ENCODE results near the gene PKD2L1.

The PKD2L1 gene

GRCh38 chr10:100349672-100350071 is 19.6 kb upstream of the PKD2L1 start:
- H3K27ac ChIP-seq, result no peak overlapping the region

DNA sequence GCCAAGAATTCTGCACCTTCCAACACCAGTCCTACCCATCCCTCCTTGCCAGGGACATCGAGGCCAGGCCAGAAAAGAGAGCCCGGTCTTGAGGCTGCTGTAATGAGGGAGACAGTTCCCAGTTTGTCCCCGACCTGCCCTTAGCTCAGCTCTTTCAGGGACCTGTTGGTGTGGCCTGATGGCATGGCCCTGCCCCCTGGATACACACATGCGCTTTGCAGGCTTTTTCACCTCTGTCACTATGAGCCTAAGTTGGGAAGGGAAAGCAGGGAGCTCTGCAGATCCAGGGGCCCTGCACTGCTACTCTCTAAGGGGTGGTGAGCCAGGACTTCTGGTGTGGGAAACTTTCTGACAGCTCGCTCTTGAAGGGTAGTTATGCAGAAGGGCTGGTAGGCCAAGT is 19.1 kb upstream of the PKD2L1 start:
- Histone ChIP-seq H3K9me3 (ENCODE audit: control insufficient read depth, low read length) (no peaks in the 10 kb centered on the region), H3K27me3 (ENCODE audit: control insufficient read depth, insufficient read depth, low read length) (no peaks in the 10 kb centered on the region), H3K27ac (no peak overlapping the region), H3K79me2 (no peaks in the 10 kb centered on the region), H3K36me3 (ENCODE audit: control insufficient read depth, insufficient read depth, low read length) (no peaks in the 10 kb centered on the region), H3K4me1 (peaks cover 7% of the 10 kb centered on the region), H3K9ac (no peak overlapping the region), H2AFZ (no peak overlapping the region), H3K4me3 (ENCODE audit: low read depth, low read length) (peak overlapping the region; percentile 33), H3K4me2 (ENCODE audit: low read length) (peak overlapping the region; percentile 80)
- TF ChIP-seq CTCF (IDR thresholded peaks at IDR 0.05), result no peak

More at GRCh38 chr10:100349672-100350071, 19.6 kb upstream of the PKD2L1 start:
- TF ChIP-seq CTCF (IDR thresholded peaks at IDR 0.05), result no peak
- no peaks in the 10 kb centered on the region for H3K9me3 ChIP-seq (ENCODE audit: control insufficient read depth, low read length)
- no peaks in the 10 kb centered on the region for H3K27me3 ChIP-seq (ENCODE audit: control insufficient read depth, insufficient read depth, low read length)
- H3K4me1 ChIP-seq, result peaks cover 7% of the 10 kb centered on the region
- H3K79me2 ChIP-seq, result no peaks in the 10 kb centered on the region
- H3K4me3 ChIP-seq (ENCODE audit: low read depth, low read length), result no peak overlapping the region
- no peaks in the 10 kb centered on the region for H3K36me3 ChIP-seq (ENCODE audit: control insufficient read depth, insufficient read depth, low read length)
- H2AFZ ChIP-seq, result no peak overlapping the region
- no peak overlapping the region for H3K4me2 ChIP-seq (ENCODE audit: low read length)
- no peak overlapping the region for H3K9ac ChIP-seq

- Histone ChIP-seq H2AFZ (no peak overlapping the region), H3K9me3 (ENCODE audit: control insufficient read depth, low read length) (no peaks in the 10 kb centered on the region), H3K36me3 (ENCODE audit: control insufficient read depth, insufficient read depth, low read length) (no peaks in the 10 kb centered on the region), H3K9ac (no peak overlapping the region), H3K27ac (no peak overlapping the region), H3K79me2 (no peaks in the 10 kb centered on the region), H3K27me3 (ENCODE audit: control insufficient read depth, insufficient read depth, low read length) (no peaks in the 10 kb centered on the region), H3K4me2 (ENCODE audit: low read length) (peak overlapping the region; percentile 80), H3K4me3 (ENCODE audit: low read depth, low read length) (peak overlapping the region; percentile 84), H3K4me1 (peaks cover 7% of the 10 kb centered on the region)
- TF ChIP-seq CTCF (IDR thresholded peaks at IDR 0.05), result no peak
Observed at GRCh38 chr10:100348389-100348927, 18.4 kb upstream of the PKD2L1 start.

GRCh38 chr10:100347568-100348195 is 17.7 kb upstream of the PKD2L1 start:
- Histone ChIP-seq H3K9me3 (ENCODE audit: control insufficient read depth, low read length) (no peaks in the 10 kb centered on the region), H3K9ac (peak overlapping the region; percentile 46), H2AFZ (peak overlapping the region; percentile 87), H3K4me2 (ENCODE audit: low read length) (peak overlapping the region; percentile 80), H3K36me3 (ENCODE audit: control insufficient read depth, insufficient read depth, low read length) (no peaks in the 10 kb centered on the region), H3K4me3 (ENCODE audit: low read depth, low read length) (peak overlapping the region; percentile 84), H3K27ac (peak overlapping the region; percentile 42), H3K4me1 (peaks cover 7% of the 10 kb centered on the region), H3K79me2 (no peaks in the 10 kb centered on the region), H3K27me3 (ENCODE audit: control insufficient read depth, insufficient read depth, low read length) (no peaks in the 10 kb centered on the region)
- TF ChIP-seq CTCF (IDR thresholded peaks at IDR 0.05), result no peak
